ENCODE measurements around the gene PDYN. TPM values are rescaled to one million over a fixed set of nuclear protein-coding genes. Genes with fewer than 3 reads are reported as not detected.
"Not testable (repeated sequence)": the region's sequence is repeated elsewhere in the genome, so short reads cannot be mapped to it uniquely, and the experiment has no call there.

PDYN gene
- total RNA-seq, result not detected

- Histone ChIP-seq H3K9me3 (no peaks in the 10 kb centered on the region), H3K4me3 (no peak within 1 kb of the TSS), H3K4me1 (no peaks in the 10 kb centered on the region), H3K27ac (no peak within 1 kb of the TSS), H3K27me3 (no peaks in the 10 kb centered on the region), H3K36me3 (no peaks in the 10 kb centered on the region)
- DNase-seq, result no peak
- no peak for TF ChIP-seq POLR2A (IDR thresholded peaks at IDR 0.05)
- no peak for TF ChIP-seq CTCF (IDR thresholded peaks at IDR 0.05)
Observed at GRCh38 chr20:1993986-1994385, at the start of gene PDYN. Gene PDYN, minus strand, starts transcription at chr20:1994058. Its CDS starts 10,974 bp downstream, at chr20:1983084.

- H3K9me3 ChIP-seq, result no peaks in the 10 kb centered on the region
- no peaks in the 10 kb centered on the region for H3K27me3 ChIP-seq
- no peak for DNase-seq
- H3K27ac ChIP-seq, result no peak overlapping the region
- H3K4me3 ChIP-seq, result no peak overlapping the region
- no peaks in the 10 kb centered on the region for H3K36me3 ChIP-seq
- no peak for TF ChIP-seq POLR2A (IDR thresholded peaks at IDR 0.05)
- no peak for TF ChIP-seq CTCF (IDR thresholded peaks at IDR 0.05)
- no peaks in the 10 kb centered on the region for H3K4me1 ChIP-seq
Observed at GRCh38 chr20:2042400-2042799, 48.5 kb upstream of the PDYN start.

- no peak overlapping the region for H3K4me3 ChIP-seq
- no peaks in the 10 kb centered on the region for H3K9me3 ChIP-seq
- DNase-seq, result no peak
- no peak overlapping the region for H3K27ac ChIP-seq
- TF ChIP-seq CTCF (IDR thresholded peaks at IDR 0.05), result no peak
- no peak for TF ChIP-seq POLR2A (IDR thresholded peaks at IDR 0.05)
- H3K36me3 ChIP-seq, result no peaks in the 10 kb centered on the region
- H3K27me3 ChIP-seq, result no peaks in the 10 kb centered on the region
- no peaks in the 10 kb centered on the region for H3K4me1 ChIP-seq
Observed at GRCh38 chr20:2038161-2038560, 44.3 kb upstream of the PDYN start.

GRCh38 chr20:2037296-2037914, 43.5 kb upstream of the PDYN start:
- no peak for TF ChIP-seq CTCF (IDR thresholded peaks at IDR 0.05)
- TF ChIP-seq POLR2A (IDR thresholded peaks at IDR 0.05), result no peak
- Histone ChIP-seq H3K4me1 (no peaks in the 10 kb centered on the region), H3K36me3 (no peaks in the 10 kb centered on the region), H3K9me3 (no peaks in the 10 kb centered on the region), H3K4me3 (no peak overlapping the region), H3K27ac (no peak overlapping the region), H3K27me3 (no peaks in the 10 kb centered on the region)
- DNase-seq, result no peak

GRCh38 chr20:2036357-2036756, 42.5 kb upstream of the PDYN start:
- DNase-seq, H3K27me3 ChIP-seq, H3K27ac ChIP-seq, H3K9me3 ChIP-seq, H3K36me3 ChIP-seq, H3K4me3 ChIP-seq, H3K4me1 ChIP-seq: not testable (repeated sequence)

- H3K27ac ChIP-seq, result no peak overlapping the region
- no peaks in the 10 kb centered on the region for H3K9me3 ChIP-seq
- no peaks in the 10 kb centered on the region for H3K27me3 ChIP-seq
- no peak overlapping the region for H3K4me3 ChIP-seq
- H3K36me3 ChIP-seq, result no peaks in the 10 kb centered on the region
- no peaks in the 10 kb centered on the region for H3K4me1 ChIP-seq
- no peak for TF ChIP-seq CTCF (IDR thresholded peaks at IDR 0.05)
- TF ChIP-seq POLR2A (IDR thresholded peaks at IDR 0.05), result no peak
- DNase-seq, result no peak
Observed at GRCh38 chr20:2032168-2032567, 38.3 kb upstream of the PDYN start.
